HG03045 (cell line): Measurements from ENCODE around the gene RBPJ.
A peak's percentile ranks its signal among the peaks of the same experiment; 100 is the strongest.

Experiments used
- ATAC-seq: cut with Tn5 transposase; IDR thresholded peaks from one replicate; pipeline ENCODE4 v1.9.1; 2021; ENCODE audit warnings: mild to moderate bottlenecking, moderate library complexity; ENCODE audit not compliant: unreplicated experiment

Gene RBPJ

GRCh38 chr4:26320538-26321372 lies at the start of gene RBPJ:
TSS of gene RBPJ (plus strand) at chr4:26321014. CDS start at chr4:26321029, 15 bp downstream.
- ATAC-seq = peak; percentile 25

DNA sequence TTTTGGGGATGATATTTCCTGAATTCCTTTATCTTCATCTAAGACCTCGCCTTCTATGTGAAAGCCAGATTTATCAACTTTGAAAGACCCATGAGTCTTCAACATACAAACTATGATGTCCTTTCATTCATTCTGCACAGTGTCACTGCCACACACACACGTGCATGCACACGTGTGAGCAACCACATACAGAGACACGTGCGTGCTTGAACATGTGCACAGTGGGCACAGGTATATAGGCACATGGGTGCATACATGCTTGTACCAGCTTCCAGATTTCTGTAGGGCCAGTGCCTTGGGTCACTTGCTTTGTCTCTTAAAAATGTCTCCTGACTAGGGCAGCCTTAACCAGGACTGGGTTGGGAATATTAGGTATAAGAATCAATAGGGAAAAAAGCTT lies 49.1 kb upstream of the RBPJ start:
- no peak for ATAC-seq

- ATAC-seq = no peak
These were observed 47.9 kb upstream of the RBPJ start for GRCh38 chr4:26272654-26273615.

- no peak for ATAC-seq
These were observed 47.2 kb upstream of the RBPJ start for GRCh38 chr4:26273616-26273980.

GRCh38 chr4:26275281-26275680 lies 45.5 kb upstream of the RBPJ start:
- no peak for ATAC-seq

- no peak for ATAC-seq
These were observed 41.4 kb upstream of the RBPJ start for GRCh38 chr4:26279446-26279845.

- ATAC-seq = no peak
These were observed 38.9 kb upstream of the RBPJ start for GRCh38 chr4:26281881-26282280.

DNA sequence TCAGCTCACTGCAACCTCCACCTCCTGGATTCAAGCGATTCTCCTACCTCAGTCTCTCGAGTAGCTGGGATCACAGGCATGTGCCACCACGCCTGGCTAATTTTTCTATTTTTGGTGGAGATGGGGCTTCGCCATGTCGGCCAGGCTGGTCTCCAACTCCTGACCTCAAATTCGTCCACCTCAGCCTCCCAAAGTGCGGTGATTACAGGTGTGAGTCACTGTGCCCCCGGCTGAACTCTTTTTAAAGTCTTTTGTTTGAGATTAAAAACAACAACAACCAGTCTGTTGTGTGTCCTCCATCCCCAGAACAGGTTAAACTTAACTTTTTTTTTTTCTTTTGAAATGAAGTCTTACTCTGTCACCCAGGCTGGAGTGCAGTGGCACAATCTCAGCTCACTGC lies 36.3 kb upstream of the RBPJ start:
- no peak for ATAC-seq

DNA sequence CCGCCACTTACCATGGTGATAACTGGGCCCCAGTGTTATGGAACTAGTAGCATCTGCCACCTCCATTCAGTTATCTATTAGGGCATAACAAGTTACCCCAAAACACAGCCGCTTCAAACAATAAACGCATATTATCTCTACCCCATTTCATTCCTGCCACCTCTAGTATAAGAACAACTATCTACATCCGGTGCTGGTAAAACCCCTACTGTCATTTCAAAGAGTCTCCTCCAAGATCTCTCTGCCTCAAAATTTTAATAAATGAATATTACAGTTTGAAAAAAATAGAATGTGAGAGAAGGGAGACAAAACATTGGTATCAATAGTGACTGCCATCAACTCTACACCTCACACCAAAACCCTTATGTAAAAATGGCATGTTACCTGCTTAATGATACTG lies 35.5 kb upstream of the RBPJ start:
- no peak for ATAC-seq

DNA sequence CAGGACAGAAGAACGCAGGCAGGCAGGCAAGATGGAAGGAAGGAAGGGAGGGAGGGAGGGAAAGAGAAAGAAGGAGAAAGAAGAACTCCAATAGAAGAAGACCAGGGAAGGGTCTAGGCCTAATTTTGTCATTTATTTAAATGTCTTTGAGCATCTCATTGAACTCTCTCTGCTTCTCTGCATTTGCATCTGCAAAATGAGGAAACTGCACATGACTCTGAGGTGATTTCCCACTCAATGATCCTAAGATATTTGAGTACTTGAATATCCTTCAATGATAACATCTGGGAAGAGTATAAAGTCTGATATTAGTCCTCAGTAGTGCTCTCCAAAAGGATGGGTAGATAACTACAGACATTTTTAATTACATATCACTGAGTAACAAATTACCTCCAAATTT lies 33.1 kb upstream of the RBPJ start:
- ATAC-seq = no peak

DNA sequence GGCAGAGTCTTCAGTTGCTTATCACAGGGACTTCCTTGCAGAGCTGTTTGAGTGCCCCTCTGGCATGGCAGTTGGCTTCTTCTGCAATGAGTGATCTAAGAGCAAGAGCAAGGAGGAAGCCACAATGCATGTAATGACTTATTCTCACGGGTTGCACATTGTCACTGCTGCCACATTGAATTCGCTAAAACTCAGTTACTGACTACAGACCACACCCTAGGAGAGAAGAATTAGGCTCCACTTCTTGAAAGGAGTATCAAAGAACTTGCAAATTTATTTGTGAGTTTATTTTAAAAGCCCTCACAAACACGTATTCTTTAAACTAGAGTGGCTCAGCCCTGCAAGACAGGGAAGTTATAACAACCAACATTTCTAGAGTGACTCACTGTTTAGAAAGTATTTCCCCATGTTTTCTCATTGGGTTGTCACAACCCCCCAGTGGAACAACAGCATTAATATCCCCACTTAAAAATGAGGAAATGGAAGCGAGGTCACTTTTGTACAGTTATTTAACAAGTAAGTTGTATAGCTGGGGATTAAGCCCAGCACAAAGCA lies 32.4 kb upstream of the RBPJ start:
- ATAC-seq = peak; percentile 80

DNA sequence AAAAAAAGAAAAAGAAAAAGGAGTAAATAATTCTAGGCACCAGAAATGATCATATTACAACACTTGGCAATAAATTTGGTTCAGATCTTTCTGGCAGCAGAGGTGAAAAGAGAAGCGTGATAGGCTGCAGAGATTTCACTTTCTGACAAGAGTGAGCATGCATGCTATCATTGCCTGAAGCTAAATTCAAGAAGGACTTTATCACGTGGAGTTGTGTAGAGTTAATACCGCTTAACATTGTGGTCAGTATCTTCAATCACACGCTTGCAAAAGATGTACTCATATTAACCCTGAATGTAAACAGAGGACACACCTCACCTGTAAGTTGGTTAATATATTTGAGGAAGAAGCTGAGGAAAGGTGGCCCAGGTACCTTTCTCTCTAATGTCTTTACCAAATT lies 31.4 kb upstream of the RBPJ start:
- ATAC-seq = no peak

GRCh38 chr4:26290321-26290720 lies 30.5 kb upstream of the RBPJ start:
- ATAC-seq = no peak

- no peak for ATAC-seq
These were observed 25.9 kb upstream of the RBPJ start for GRCh38 chr4:26294904-26295303.

- ATAC-seq = no peak
These were observed 24.8 kb upstream of the RBPJ start for GRCh38 chr4:26296021-26296420.

GRCh38 chr4:26296514-26296913 lies 24.3 kb upstream of the RBPJ start:
- no peak for ATAC-seq

DNA sequence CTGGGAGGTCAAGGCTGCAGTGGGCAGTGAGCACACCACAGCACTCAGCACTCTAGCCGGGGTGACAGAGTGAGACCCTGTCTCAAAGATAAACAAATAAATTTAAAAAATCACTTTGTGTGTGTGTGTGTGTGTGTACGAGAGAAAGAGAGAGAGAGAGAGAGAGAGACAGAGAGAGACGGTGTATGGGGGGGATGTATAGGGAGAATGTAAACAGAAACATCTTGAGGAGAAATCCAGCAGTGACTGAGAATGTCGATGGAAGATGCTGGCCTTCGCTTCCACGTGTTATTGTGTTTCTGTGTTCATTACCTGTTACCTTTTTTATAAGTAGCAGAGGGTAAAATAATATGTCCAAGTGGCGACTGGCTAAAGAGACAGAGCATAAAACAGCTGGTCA lies 23.6 kb upstream of the RBPJ start:
- ATAC-seq = no peak

GRCh38 chr4:26298198-26298947 lies 22.4 kb upstream of the RBPJ start:
- no peak for ATAC-seq

- no peak for ATAC-seq
These were observed 21.4 kb upstream of the RBPJ start for GRCh38 chr4:26299254-26299882.
